HL-60 (cell line): ENCODE data around the gene AFF3.

Experiments
- DNase-seq, 2 experiments: peaks; one replicate each; pipeline ENCODE4 v3.0.0-alpha.2; 2010 to 2020; ENCODE audit warnings: low read depth in 1 of 2, low spot score in 1 of 2
- H3K27ac ChIP-seq: fragments of 250-450 bp; sonication (Bioruptor Pico); replicated peaks from 2 replicates; pipeline ENCODE4 v1.5.1; 2020; ENCODE audit warnings: mild to moderate bottlenecking, moderate library complexity
- H3K27me3 ChIP-seq: fragments of 250-450 bp; sonication (Bioruptor Pico); 2 replicates; pipeline ENCODE4 v1.5.1; 2021; ENCODE audit warnings: mild to moderate bottlenecking, moderate library complexity; ENCODE audit not compliant: insufficient read depth, poor library complexity, severe bottlenecking
- H3K4me3 ChIP-seq: replicated peaks from 2 replicates; pipeline ENCODE4 v1.5.1; 2011; ENCODE audit warnings: mild to moderate bottlenecking, control low read depth, low read length; ENCODE audit not compliant: insufficient read depth
- CTCF ChIP-seq: IDR thresholded peaks from one replicate; pipeline ENCODE4 v1.5.1; 2011; ENCODE audit warnings: low read length, control low read depth, inconsistent platforms; ENCODE audit not compliant: insufficient read depth
- GABPA ChIP-seq: IDR thresholded peaks from 2 replicates; pipeline ENCODE4 v1.6.1; 2012; ENCODE audit warnings: low read depth
- POLR2AphosphoS5 ChIP-seq: IDR thresholded peaks from 2 replicates; pipeline ENCODE4 v1.6.1; 2012; ENCODE audit warnings: low read depth
- REST ChIP-seq: IDR thresholded peaks from 2 replicates; pipeline ENCODE4 v1.6.1; 2012; ENCODE audit warnings: low read depth; ENCODE audit not compliant: insufficient replicate concordance
- SPI1 ChIP-seq: IDR thresholded peaks from 2 replicates; pipeline ENCODE4 v1.6.1; 2012; ENCODE audit warnings: low read depth, mild to moderate bottlenecking, borderline replicate concordance

AFF3 gene

GRCh38 chr2:100000915-100001707 lies 141.3 kb downstream of the AFF3 start:
- no peak for DNase-seq
- Histone ChIP-seq H3K27me3 (no peaks in the 10 kb centered on the region), H3K27ac (no peak overlapping the region), H3K4me3 (no peak overlapping the region)
- TF ChIP-seq POLR2AphosphoS5 (no peak), REST (no peak), SPI1 (no peak), CTCF (no peak), GABPA (no peak)

GRCh38 chr2:99998651-99999320 lies 143.6 kb downstream of the AFF3 start:
- no peaks in the 10 kb centered on the region for H3K27me3 ChIP-seq
- no peak for DNase-seq
- TF ChIP-seq CTCF (no peak), SPI1 (no peak), POLR2AphosphoS5 (no peak), REST (no peak), GABPA (no peak)
- no peak overlapping the region for H3K4me3 ChIP-seq
- H3K27ac ChIP-seq, result no peak overlapping the region

- no peak for DNase-seq
- TF ChIP-seq CTCF (no peak), REST (no peak), POLR2AphosphoS5 (no peak), GABPA (no peak)
- Histone ChIP-seq H3K4me3 (no peak overlapping the region), H3K27me3 (no peaks in the 10 kb centered on the region), H3K27ac (no peak overlapping the region)
Observed at GRCh38 chr2:99989905-99990304, 152.5 kb downstream of the AFF3 start.
